SK-N-SH (cell line): ENCODE data around the gene ZNF366. TPM values are rescaled to one million over a fixed set of nuclear protein-coding genes. Genes with fewer than 3 reads are reported as not detected.

Experiments used
- CTCF ChIA-PET: fragments of 300-600, 350-600 bp; formaldehyde crosslinking; extraction: SDS; loops from one replicate; lab custom pipeline; 2021; lab: Yijun Ruan, JAX
- POLR2A ChIA-PET: fragments of 350-600 bp; sonication (Branson Sonifier 250); formaldehyde crosslinking; extraction: SDS; loops from one replicate; lab custom pipeline; 2020; ENCODE audit warnings: antibody characterized with exemption, inconsistent platforms; lab: Yijun Ruan, JAX
- DNase-seq: peaks from one replicate; pipeline ENCODE4 v3.0.0; 2012
- H2AFZ ChIP-seq: fragments of 200-600 bp; sonication (generic); 2 replicates; pipeline ENCODE4 v1.8.1; 2016; ENCODE audit warnings: antibody characterized with exemption, mild to moderate bottlenecking, low read depth
- H3F3A ChIP-seq: fragments of 200-600 bp; sonication (generic); replicated peaks from 2 replicates; pipeline ENCODE3; 2016; ENCODE audit warnings: antibody characterized with exemption, mild to moderate bottlenecking; ENCODE audit not compliant: insufficient read depth
- H3K27ac ChIP-seq, 2 experiments: fragments of 200-500 bp in 1 of 2; fragments of 200-600 bp in 1 of 2; sonication (Bioruptor generic) in 1 of 2; sonication (generic), shearing (Covaris generic) in 1 of 2; 2 replicates each; pipeline versions ENCODE4 v1.5.1 to v1.6.1; 2014 to 2016; ENCODE audit warnings: low read depth in 2 of 2, inconsistent platforms in 1 of 2, low read length in 1 of 2, mild to moderate bottlenecking in 1 of 2, mixed read lengths in 1 of 2
- H3K27me3 ChIP-seq: fragments of 200-600 bp; sonication (generic), shearing (Covaris generic); 2 replicates; pipeline ENCODE4 v1.6.1; 2016; ENCODE audit warnings: mixed run types; ENCODE audit not compliant: insufficient read depth
- H3K36me3 ChIP-seq, 2 experiments: fragments of 200-500 bp in 1 of 2; fragments of 200-600 bp in 1 of 2; sonication (Bioruptor generic) in 1 of 2; sonication (generic) in 1 of 2; replicated peaks in 1 of 2; 2 replicates each; pipeline versions ENCODE3 to v1.5.1; 2014 to 2016; ENCODE audit warnings: low read length in 1 of 2, mild to moderate bottlenecking in 1 of 2; ENCODE audit not compliant: insufficient read depth in 2 of 2, control insufficient read depth in 1 of 2
- H3K4me1 ChIP-seq, 2 experiments: fragments of 200-500 bp in 1 of 2; fragments of 200-600 bp in 1 of 2; sonication (Bioruptor generic) in 1 of 2; sonication (generic), shearing (Covaris generic) in 1 of 2; 2 replicates each; pipeline versions ENCODE4 v1.5.1 to v1.6.1; 2014 to 2016; ENCODE audit warnings: low read depth in 1 of 2, low read length in 1 of 2, mixed run types in 1 of 2; ENCODE audit not compliant: insufficient read depth in 2 of 2, control insufficient read depth in 1 of 2
- H3K4me2 ChIP-seq: fragments of 200-600 bp; sonication (generic), shearing (Covaris generic); 2 replicates; pipeline ENCODE4 v1.6.1; 2017; ENCODE audit warnings: mixed run types
- H3K4me3 ChIP-seq, 2 experiments: fragments of 200-500 bp in 1 of 2; fragments of 200-600 bp in 1 of 2; sonication (Bioruptor generic) in 1 of 2; sonication (generic), shearing (Covaris generic) in 1 of 2; 2 replicates each; pipeline versions ENCODE4 v1.5.1 to v1.8.1; 2014 to 2016; ENCODE audit warnings: low read depth in 2 of 2, inconsistent platforms in 1 of 2, low read length in 1 of 2, mild to moderate bottlenecking in 1 of 2, mixed read lengths in 1 of 2, moderate library complexity in 1 of 2
- H3K79me2 ChIP-seq: fragments of 200-600 bp; sonication (generic); 2 replicates; pipeline ENCODE4 v1.8.1; 2017; ENCODE audit warnings: mild to moderate bottlenecking; ENCODE audit not compliant: insufficient read depth
- H3K9ac ChIP-seq: fragments of 200-600 bp; sonication (generic); 2 replicates; pipeline ENCODE4 v1.6.1; 2017; ENCODE audit warnings: mixed run types
- H3K9me2 ChIP-seq: fragments of 200-600 bp; sonication (generic); 2 replicates; pipeline ENCODE4 v1.6.1; 2017; ENCODE audit warnings: mixed run types
- H3K9me3 ChIP-seq: fragments of 200-600 bp; sonication (generic); 2 replicates; pipeline ENCODE4 v1.6.1; 2017; ENCODE audit warnings: mixed run types, mild to moderate bottlenecking, moderate library complexity
- H4K20me1 ChIP-seq: fragments of 200-600 bp; sonication (generic); 2 replicates; pipeline ENCODE4 v1.6.1; 2017; ENCODE audit warnings: mild to moderate bottlenecking, mixed run types; ENCODE audit not compliant: insufficient read depth
- ELF1 ChIP-seq: IDR thresholded peaks from 2 replicates; pipeline ENCODE4 v1.4.0; 2012
- EP300 ChIP-seq, 2 experiments: IDR thresholded peaks; 2 replicates each; pipeline versions ENCODE4 v1.4.0 to v1.6.1; 2012; ENCODE audit warnings: borderline replicate concordance in 1 of 2, low read depth in 1 of 2, low read length in 1 of 2
- EZH2phosphoT487 ChIP-seq: fragments of 200-600 bp; sonication (generic); IDR thresholded peaks from 2 replicates; pipeline ENCODE4 v1.6.1; 2017; ENCODE audit warnings: low read depth, mixed run types, mild to moderate bottlenecking, antibody characterized with exemption, moderate library complexity, borderline replicate concordance
- FOSL2 ChIP-seq: IDR thresholded peaks from 2 replicates; pipeline ENCODE4 v1.4.0; 2012; ENCODE audit warnings: low read depth, mild to moderate bottlenecking, moderate library complexity, borderline replicate concordance
- FOXM1 ChIP-seq: IDR thresholded peaks from 2 replicates; pipeline ENCODE4 v1.4.0; 2012; ENCODE audit warnings: low read depth, mild to moderate bottlenecking
- MAX ChIP-seq: IDR thresholded peaks from 2 replicates; pipeline ENCODE4 v1.4.0; 2012; ENCODE audit warnings: low read depth
- MEF2A ChIP-seq: IDR thresholded peaks from 2 replicates; pipeline ENCODE4 v1.4.0; 2012; ENCODE audit warnings: low read depth, borderline replicate concordance
- MXI1 ChIP-seq: IDR thresholded peaks from 2 replicates; pipeline ENCODE4 v1.6.1; 2012; ENCODE audit warnings: mild to moderate bottlenecking, low read depth, low read length, improper control_type of control experiment
- NFIC ChIP-seq: IDR thresholded peaks from 2 replicates; pipeline ENCODE4 v1.4.0; 2012; ENCODE audit warnings: borderline replicate concordance
- NRF1 ChIP-seq: IDR thresholded peaks from 2 replicates; pipeline ENCODE4 v1.6.1; 2012; ENCODE audit warnings: low read depth, mild to moderate bottlenecking, low read length
- RAD21 ChIP-seq: IDR thresholded peaks from 2 replicates; pipeline ENCODE4 v1.6.1; 2012; ENCODE audit warnings: mild to moderate bottlenecking, low read length
- RFX5 ChIP-seq: IDR thresholded peaks from 2 replicates; pipeline ENCODE4 v1.6.1; 2012; ENCODE audit warnings: mild to moderate bottlenecking, improper control_type of control experiment, low read length
- SIN3A ChIP-seq: IDR thresholded peaks from 2 replicates; pipeline ENCODE4 v1.6.1; 2012; ENCODE audit warnings: low read depth, mild to moderate bottlenecking, low read length, moderate library complexity, borderline replicate concordance
- SMC3 ChIP-seq: IDR thresholded peaks from 2 replicates; pipeline ENCODE4 v1.6.1; 2012; ENCODE audit warnings: low read depth, low read length, improper control_type of control experiment
- TEAD4 ChIP-seq: IDR thresholded peaks from 2 replicates; pipeline ENCODE4 v1.4.0; 2012; ENCODE audit warnings: mild to moderate bottlenecking, borderline replicate concordance; ENCODE audit not compliant: insufficient read depth
- USF1 ChIP-seq: IDR thresholded peaks from 2 replicates; pipeline ENCODE4 v1.4.0; 2012; ENCODE audit warnings: low read depth, borderline replicate concordance
- WGBS: methylation state at CpG from one replicate; pipeline ENCODE4 v1.1.6; 2017; ENCODE audit warnings: low lambda C conversion rate; 5-methylcytosine and 5-hydroxymethylcytosine counted together
- polyA plus RNA-seq, 3 experiments: library from polyadenylated mRNA; depleted of rRNA; stranded (reverse); fragments of >200 nt; gene quantifications; 2 replicates each; pipeline ENCODE4 v1.2.3, GENCODE V29; 2012
- TF ChIP-seq, protein P1 (sequence below): IDR thresholded peaks from 2 replicates; pipeline ENCODE4; 2012
- TF ChIP-seq, protein P2 (sequence below): fragments of 150-350 bp; IDR thresholded peaks from 2 replicates; pipeline ENCODE4 v1.6.1; 2016; ENCODE audit warnings: mild to moderate bottlenecking, low read depth, low read length
- TF ChIP-seq, protein P3 (sequence below): IDR thresholded peaks from 2 replicates; pipeline ENCODE4 v1.4.0; 2012; ENCODE audit warnings: low read depth, borderline replicate concordance

Gene ZNF366
- polyA plus RNA-seq, 1 of the 3 experiments (the other 2 are of a cell fraction), result not detected

GRCh38 chr5:72501488-72501887 lies 5.7 kb downstream of the ZNF366 start:
- no peak for DNase-seq
- 88% methylated on average over 3 of the region's 3 CpGs for WGBS
- TF ChIP-seq RAD21 (no peak), FOXM1 (no peak), EP300 (IDR thresholded peaks at IDR 0.05; ENCODE audit: borderline replicate concordance in 1 of 2, low read depth in 1 of 2, low read length in 1 of 2) (no peak), MXI1 (no peak), SMC3 (no peak), NFIC (no peak), MEF2A (no peak), RFX5 (no peak), NRF1 (no peak), MAX (no peak), FOSL2 (no peak), USF1 (no peak), SIN3A (no peak), EZH2phosphoT487 (no peak), TEAD4 (no peak), ELF1 (no peak)
- TF ChIP-seq, protein P1, sequence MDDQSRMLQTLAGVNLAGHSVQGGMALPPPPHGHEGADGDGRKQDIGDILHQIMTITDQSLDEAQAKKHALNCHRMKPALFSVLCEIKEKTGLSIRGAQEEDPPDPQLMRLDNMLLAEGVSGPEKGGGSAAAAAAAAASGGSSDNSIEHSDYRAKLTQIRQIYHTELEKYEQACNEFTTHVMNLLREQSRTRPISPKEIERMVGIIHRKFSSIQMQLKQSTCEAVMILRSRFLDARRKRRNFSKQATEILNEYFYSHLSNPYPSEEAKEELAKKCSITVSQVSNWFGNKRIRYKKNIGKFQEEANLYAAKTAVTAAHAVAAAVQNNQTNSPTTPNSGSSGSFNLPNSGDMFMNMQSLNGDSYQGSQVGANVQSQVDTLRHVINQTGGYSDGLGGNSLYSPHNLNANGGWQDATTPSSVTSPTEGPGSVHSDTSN, result no peak
- TF ChIP-seq, protein P2, sequence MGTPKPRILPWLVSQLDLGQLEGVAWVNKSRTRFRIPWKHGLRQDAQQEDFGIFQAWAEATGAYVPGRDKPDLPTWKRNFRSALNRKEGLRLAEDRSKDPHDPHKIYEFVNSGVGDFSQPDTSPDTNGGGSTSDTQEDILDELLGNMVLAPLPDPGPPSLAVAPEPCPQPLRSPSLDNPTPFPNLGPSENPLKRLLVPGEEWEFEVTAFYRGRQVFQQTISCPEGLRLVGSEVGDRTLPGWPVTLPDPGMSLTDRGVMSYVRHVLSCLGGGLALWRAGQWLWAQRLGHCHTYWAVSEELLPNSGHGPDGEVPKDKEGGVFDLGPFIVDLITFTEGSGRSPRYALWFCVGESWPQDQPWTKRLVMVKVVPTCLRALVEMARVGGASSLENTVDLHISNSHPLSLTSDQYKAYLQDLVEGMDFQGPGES, result no peak
- TF ChIP-seq, protein P3, sequence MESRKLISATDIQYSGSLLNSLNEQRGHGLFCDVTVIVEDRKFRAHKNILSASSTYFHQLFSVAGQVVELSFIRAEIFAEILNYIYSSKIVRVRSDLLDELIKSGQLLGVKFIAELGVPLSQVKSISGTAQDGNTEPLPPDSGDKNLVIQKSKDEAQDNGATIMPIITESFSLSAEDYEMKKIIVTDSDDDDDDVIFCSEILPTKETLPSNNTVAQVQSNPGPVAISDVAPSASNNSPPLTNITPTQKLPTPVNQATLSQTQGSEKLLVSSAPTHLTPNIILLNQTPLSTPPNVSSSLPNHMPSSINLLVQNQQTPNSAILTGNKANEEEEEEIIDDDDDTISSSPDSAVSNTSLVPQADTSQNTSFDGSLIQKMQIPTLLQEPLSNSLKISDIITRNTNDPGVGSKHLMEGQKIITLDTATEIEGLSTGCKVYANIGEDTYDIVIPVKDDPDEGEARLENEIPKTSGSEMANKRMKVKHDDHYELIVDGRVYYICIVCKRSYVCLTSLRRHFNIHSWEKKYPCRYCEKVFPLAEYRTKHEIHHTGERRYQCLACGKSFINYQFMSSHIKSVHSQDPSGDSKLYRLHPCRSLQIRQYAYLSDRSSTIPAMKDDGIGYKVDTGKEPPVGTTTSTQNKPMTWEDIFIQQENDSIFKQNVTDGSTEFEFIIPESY, result no peak
- Histone ChIP-seq H3K9me3 (no peaks in the 10 kb centered on the region), H3K27me3 (no peaks in the 10 kb centered on the region), H3K4me3 (no peak overlapping the region), H3K4me2 (no peak overlapping the region), H3K36me3 (no peaks in the 10 kb centered on the region), H3K27ac (no peak overlapping the region; a peak in 1 of 4 replicates), H3K79me2 (no peaks in the 10 kb centered on the region), H3F3A (peaks cover 5% of the 10 kb centered on the region), H3K4me1 (peaks cover 5 to 22% of the 10 kb centered on the region in 2 experiments; a peak in 3 of 4 replicates), H4K20me1 (no peaks in the 10 kb centered on the region), H3K9ac (no peak overlapping the region), H3K9me2 (no peaks in the 10 kb centered on the region), H2AFZ (no peak overlapping the region)
- ChIA-PET POLR2A (no interaction called here), CTCF (no interaction called here)
